PC-9 (cell line): ENCODE measurements around the gene COL23A1.

Source experiments
- CTCF ChIP-seq: fragments of 200-600 bp; sonication (generic); conservative IDR thresholded peaks from 2 replicates; pipeline ENCODE4 v1.6.1; 2017; ENCODE audit warnings: mixed run types, antibody characterized with exemption, mild to moderate bottlenecking, moderate library complexity
- EZH2 ChIP-seq: fragments of 200-600 bp; sonication (generic); IDR thresholded peaks from 2 replicates; pipeline ENCODE4 v1.8.0; 2017; ENCODE audit warnings: antibody characterized with exemption, low read depth

- TF ChIP-seq EZH2 (no peak), CTCF (no peak)
Measured at GRCh38 chr5:178211095-178212048, 378.8 kb downstream of the COL23A1 start.
